GM18499 (cell line): ENCODE results near the gene TBCA.

ENCODE experiments used
- ATAC-seq: cut with Tn5 transposase; IDR thresholded peaks from one replicate; pipeline ENCODE4 v1.9.1; 2021; ENCODE audit warnings: moderate number of reproducible peaks; ENCODE audit not compliant: insufficient read depth, unreplicated experiment

Gene TBCA

GRCh38 chr5:77645158-77645994, 130.8 kb downstream of the TBCA start:
- ATAC-seq: no peak

- ATAC-seq: no peak
Observed at GRCh38 chr5:77644371-77645157, 131.6 kb downstream of the TBCA start.

GRCh38 chr5:77643654-77644370, 132.3 kb downstream of the TBCA start:
- ATAC-seq: no peak

- no peak for ATAC-seq
Observed at GRCh38 chr5:77642738-77643653, 133.1 kb downstream of the TBCA start.

GRCh38 chr5:77641963-77642737, 134.0 kb downstream of the TBCA start:
- no peak for ATAC-seq

- no peak for ATAC-seq
Observed at GRCh38 chr5:77641397-77641943, 134.7 kb downstream of the TBCA start.
